Naive thymus-derived CD4-positive, alpha-beta T cell (primary cell): ENCODE measurements around the gene UBE2D3. TPM values are rescaled to one million over a fixed set of nuclear protein-coding genes. Genes with fewer than 3 reads are reported as not detected.
"Not testable (repeated sequence)": the region's sequence is repeated elsewhere in the genome, so short reads cannot be mapped to it uniquely, and the experiment has no call there.

Source experiments
- ATAC-seq: fragments of 150-1000 bp; cut with Tn5 transposase; 2 replicates; pipeline ENCODE4 v1.10.0; 2021; ENCODE audit warnings: mild to moderate bottlenecking, moderate library complexity
- CTCF ChIA-PET: fragments of 350-600 bp; sonication (Branson Sonifier 250); formaldehyde crosslinking; loops from one replicate; lab custom pipeline; 2021; ENCODE audit warnings: antibody characterized with exemption; lab: Charles Lee
- POLR2A ChIA-PET: fragments of 350-600 bp; sonication (Branson Sonifier 250); formaldehyde crosslinking; loops from one replicate; lab custom pipeline; 2021; ENCODE audit warnings: antibody characterized with exemption, inconsistent platforms; lab: Charles Lee
- DNase-seq, 9 donors: peaks; one replicate each; pipeline versions ENCODE4 v3.0.0 to v3.0.0-alpha.2; 2020 to 2022; ENCODE audit warnings: mixed read lengths in 1 of 9
- H3K27ac ChIP-seq: one replicate; pipeline ENCODE4 v1.7.0; 2013; ENCODE audit warnings: mild to moderate bottlenecking, low read depth, low read length, moderate library complexity
- H3K27me3 ChIP-seq, 2 donors: one replicate each; pipeline ENCODE4 v1.7.0; 2013; ENCODE audit warnings: low read length in 2 of 2, mild to moderate bottlenecking in 2 of 2, moderate library complexity in 2 of 2; ENCODE audit not compliant: control insufficient read depth in 2 of 2, insufficient read depth in 2 of 2
- H3K36me3 ChIP-seq, 3 experiments: 1 replicate in 2 of 3; 2 replicates in 1 of 3; pipeline ENCODE4 v1.7.0; 2013; ENCODE audit warnings: low read length in 3 of 3, mild to moderate bottlenecking in 3 of 3, moderate library complexity in 1 of 3; ENCODE audit not compliant: insufficient read depth in 3 of 3, control insufficient read depth in 2 of 3
- H3K4me1 ChIP-seq, 2 donors: one replicate each; pipeline ENCODE4 v1.7.0; 2013; ENCODE audit warnings: low read length in 2 of 2, mild to moderate bottlenecking in 2 of 2, moderate library complexity in 1 of 2; ENCODE audit not compliant: control insufficient read depth in 2 of 2, insufficient read depth in 2 of 2
- H3K4me3 ChIP-seq: 2 replicates; pipeline ENCODE4 v1.7.0; 2013; ENCODE audit warnings: mild to moderate bottlenecking, low read length
- H3K9me3 ChIP-seq, 3 experiments: 1 replicate in 2 of 3; 2 replicates in 1 of 3; pipeline ENCODE4 v1.7.0; 2013; ENCODE audit warnings: low read length in 3 of 3; ENCODE audit not compliant: control insufficient read depth in 2 of 3
- H3K27ac Mint-ChIP-seq, 9 donors: one replicate each; pipeline ENCODE4 v1.8.0; 2020 to 2022; ENCODE audit warnings: mixed read lengths in 9 of 9, mild to moderate bottlenecking in 8 of 9, moderate library complexity in 5 of 9, inconsistent platforms in 2 of 9
- H3K27me3 Mint-ChIP-seq, 5 donors: one replicate each; pipeline ENCODE4 v1.8.0; 2021 to 2022; ENCODE audit warnings: mixed read lengths in 5 of 5, mild to moderate bottlenecking in 1 of 5
- H3K36me3 Mint-ChIP-seq, 5 donors: one replicate each; pipeline ENCODE4 v1.8.0; 2020 to 2022; ENCODE audit warnings: mixed read lengths in 5 of 5, mild to moderate bottlenecking in 3 of 5, inconsistent platforms in 1 of 5
- H3K4me1 Mint-ChIP-seq, 7 donors: one replicate each; pipeline ENCODE4 v1.8.0; 2020 to 2022; ENCODE audit warnings: mixed read lengths in 7 of 7, mild to moderate bottlenecking in 3 of 7, inconsistent platforms in 1 of 7
- H3K4me3 Mint-ChIP-seq, 10 donors: one replicate each; pipeline ENCODE4 v1.8.0; 2020 to 2022; ENCODE audit warnings: mild to moderate bottlenecking in 10 of 10, mixed read lengths in 10 of 10, moderate library complexity in 6 of 10, inconsistent platforms in 2 of 10
- H3K9me3 Mint-ChIP-seq, 11 donors: one replicate each; pipeline ENCODE4 v1.8.0; 2020 to 2022; ENCODE audit warnings: mixed read lengths in 11 of 11, mild to moderate bottlenecking in 4 of 11, inconsistent platforms in 1 of 11, moderate library complexity in 1 of 11
- intact Hi-C, 2 donors: fragments of 100-400 bp; cut with micrococcal nuclease; formaldehyde crosslinking; loops; one replicate each; pipeline ENCODE4 v1.15.1; 2023
- polyA plus RNA-seq, 2 donors: library from polyadenylated mRNA; unstranded; fragments of 300-500 nt; fragmentation: Illumina TruSeq; gene quantifications; one replicate each; pipeline ENCODE4 v1.2.3, GENCODE V29; 2021
- total RNA-seq, 6 experiments: library from RNA in 5 of 6; stranded (reverse) in 5 of 6; gene quantifications; 1 replicate in 5 of 6; 2 replicates in 1 of 6; pipeline ENCODE4 v1.2.3 and lab custom pipeline; 2021 to 2026

The UBE2D3 gene
- total and polyA plus RNA-seq, 7 experiments from 2014 or later = 314 to 556 (median 413) TPM

GRCh38 chr4:102867278-102868152 lies 40.2 kb upstream of the UBE2D3 start:
- Mint-ChIP-seq H3K4me3 (peak overlapping the region; percentile 88 to 100 (median 96)), H3K4me1 (peaks cover 24 to 78% (median 65%) of the 10 kb centered on the region in 7 donors), H3K27me3 (no peaks in the 10 kb centered on the region), H3K9me3 (peaks cover 0 to 14% (median 0%) of the 10 kb centered on the region in 11 donors), H3K27ac (peak overlapping the region; percentile 97 to 100 (median 98)), H3K36me3 (peaks cover 0 to 29% (median 4%) of the 10 kb centered on the region in 5 donors)
- H3K27ac ChIP-seq = peak overlapping the region; percentile 99
- CTCF ChIA-PET = no interaction called here
- H3K27me3 ChIP-seq = no peaks in the 10 kb centered on the region
- POLR2A ChIA-PET = interaction anchor here (0.8 to 4.4 kb wide), 9 partner anchors 40 to 523 kb away, joined by 3 to 173 read pairs (median 6); partner anchors contain the start of genes MANBA, SLC39A8, SLC9B2 and UBE2D3
- H3K36me3 ChIP-seq = no peaks in the 10 kb centered on the region
- DNase-seq = peak in 1 of 9 donors; percentile 5
- no peak for ATAC-seq
- intact Hi-C loops = loop anchor here (1.0 to 5.0 kb wide), 16 partner anchors 40 to 1521 kb away; partner anchors contain the start of genes BDH2 (in 2 of the 2), CENPE (in 2 of the 2), PPP3CA (in 2 of the 2) and SLC9B2 (in 2 of the 2)
- peak overlapping the region; percentile 95 for H3K4me3 ChIP-seq
- H3K9me3 ChIP-seq = no peaks in the 10 kb centered on the region
- H3K4me1 ChIP-seq = peaks cover 16 to 28% of the 10 kb centered on the region in 2 donors

DNA sequence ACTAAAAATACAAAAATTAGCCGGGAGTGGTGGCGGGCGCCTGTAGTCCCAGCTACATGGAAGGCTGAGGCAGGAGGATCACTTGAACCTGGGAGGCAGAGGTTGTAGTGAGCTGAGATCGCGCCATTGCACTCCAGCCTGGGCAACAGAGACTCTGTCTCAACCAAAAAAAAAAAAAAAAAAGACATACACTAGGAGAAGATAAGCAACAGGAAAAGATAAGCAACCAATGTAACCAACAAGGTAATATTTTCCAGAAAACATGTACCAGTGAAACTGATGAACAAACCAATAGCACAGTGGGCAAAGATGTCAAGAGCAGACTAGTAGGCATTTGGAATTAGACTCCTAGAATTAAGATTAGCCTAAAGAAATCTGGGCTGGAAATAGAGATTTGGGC lies 38.0 kb upstream of the UBE2D3 start:
- H3K27ac ChIP-seq, CTCF ChIA-PET, H3K27me3 ChIP-seq, ATAC-seq, H3K27me3 Mint-ChIP-seq, H3K9me3 ChIP-seq, H3K4me3 ChIP-seq, DNase-seq, H3K36me3 ChIP-seq: not testable (repeated sequence)
- Mint-ChIP-seq H3K27ac (peak overlapping the region in 6 of 9 donors; percentile 58 to 99 (median 70)), H3K36me3 (peaks cover 3 to 42% (median 8%) of the 10 kb centered on the region in 5 donors), H3K9me3 (peaks cover 0 to 18% (median 4%) of the 10 kb centered on the region in 11 donors), H3K4me3 (peak overlapping the region; percentile 9 to 100 (median 25)), H3K4me1 (peaks cover 24 to 64% (median 52%) of the 10 kb centered on the region in 7 donors)
- H3K4me1 ChIP-seq = peaks cover 16 to 21% of the 10 kb centered on the region in 2 donors
- POLR2A ChIA-PET = interaction anchor here (0.6 to 1.1 kb wide), 4 partner anchors 37 to 1517 kb away, joined by 3 to 4 read pairs (median 3); partner anchors contain the start of gene MANBA
- intact Hi-C loops = loop anchor here (5.0 kb wide), 2 partner anchors 212 to 268 kb away; partner anchors contain the start of gene SLC9B2 (in 1 of the 2)

DNA sequence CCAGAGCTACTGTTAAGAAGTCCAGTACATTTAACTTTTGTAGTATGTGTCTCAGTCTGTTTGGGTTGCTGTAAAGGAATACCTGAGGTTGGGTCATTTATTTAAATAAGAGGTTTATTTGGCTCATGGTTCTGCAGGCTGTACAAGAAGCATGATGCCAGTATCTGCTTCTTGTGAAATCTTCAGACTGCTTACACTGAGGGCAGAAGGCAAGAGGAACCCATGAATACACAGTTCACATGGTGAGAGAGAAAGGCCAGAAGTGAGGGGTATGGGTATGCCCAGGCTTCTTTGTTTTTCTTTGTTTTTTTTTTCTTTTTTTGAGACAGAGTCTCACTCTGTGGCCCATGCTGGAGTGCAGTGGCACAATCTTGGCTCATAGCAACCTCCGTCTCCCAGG lies 35.4 kb upstream of the UBE2D3 start:
- POLR2A ChIA-PET = interaction anchor here (0.7 to 1.0 kb wide), 2 partner anchors 35 to 142 kb away, joined by 3 to 5 read pairs; partner anchors contain the start of gene UBE2D3
- Mint-ChIP-seq H3K27me3 (no peaks in the 10 kb centered on the region), H3K9me3 (peaks cover 6 to 31% (median 19%) of the 10 kb centered on the region in 11 donors), H3K27ac (no peak overlapping the region), H3K4me3 (no peak overlapping the region), H3K36me3 (peaks cover 18 to 58% (median 22%) of the 10 kb centered on the region in 5 donors), H3K4me1 (peaks cover 16 to 42% (median 41%) of the 10 kb centered on the region in 7 donors)
- H3K27me3 ChIP-seq = no peaks in the 10 kb centered on the region
- peaks cover 0 to 10% (median 0%) of the 10 kb centered on the region in 3 experiments for H3K9me3 ChIP-seq
- intact Hi-C loops = loop anchor here in 1 of 2 donors (1.0 kb wide), 1 partner anchor 27 kb away; no protein-coding TSS in a partner anchor
- no peak overlapping the region for H3K4me3 ChIP-seq
- DNase-seq = no peak
- ATAC-seq = no peak
- no peak overlapping the region for H3K27ac ChIP-seq
- no peaks in the 10 kb centered on the region for H3K36me3 ChIP-seq
- CTCF ChIA-PET = no interaction called here
- peaks cover 8 to 10% of the 10 kb centered on the region in 2 donors for H3K4me1 ChIP-seq

DNA sequence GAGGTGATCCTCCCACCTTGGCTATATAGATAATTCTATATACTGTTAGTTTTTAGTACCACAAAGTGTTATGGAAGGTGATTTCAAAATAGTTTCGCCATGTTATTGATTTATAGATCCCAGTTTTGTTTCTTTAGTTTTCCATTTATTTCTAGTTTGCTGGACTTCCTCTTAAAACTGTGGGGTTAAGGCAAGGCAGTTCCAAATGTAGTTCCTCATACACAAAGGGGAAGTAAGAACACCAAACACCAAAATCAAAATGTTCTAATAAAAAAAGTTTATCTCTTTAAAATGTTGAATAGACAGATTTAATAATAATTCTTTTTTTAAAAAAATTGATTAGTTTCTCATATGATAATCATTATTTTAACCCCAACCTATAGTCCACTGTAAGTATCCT lies 34.7 kb upstream of the UBE2D3 start:
- Histone ChIP-seq H3K4me1 (peaks cover 4 to 5% of the 10 kb centered on the region in 2 donors), H3K4me3 (no peak overlapping the region), H3K36me3 (no peaks in the 10 kb centered on the region), H3K27ac (no peak overlapping the region), H3K27me3 (no peaks in the 10 kb centered on the region), H3K9me3 (peaks cover 0 to 10% (median 0%) of the 10 kb centered on the region in 3 experiments)
- Mint-ChIP-seq H3K4me3 (no peak overlapping the region), H3K36me3 (peaks cover 18 to 58% (median 22%) of the 10 kb centered on the region in 5 donors), H3K27ac (no peak overlapping the region), H3K4me1 (peaks cover 16 to 35% (median 34%) of the 10 kb centered on the region in 7 donors), H3K27me3 (no peaks in the 10 kb centered on the region), H3K9me3 (peaks cover 6 to 31% (median 19%) of the 10 kb centered on the region in 11 donors)
- CTCF ChIA-PET = no interaction called here
- intact Hi-C loops = loop anchor here in 1 of 2 donors (1.0 kb wide), 1 partner anchor 27 kb away; no protein-coding TSS in a partner anchor
- POLR2A ChIA-PET = interaction anchor here (1.0 kb wide), 1 partner anchor 34 kb away, joined by 5 read pairs; the partner anchor contains the start of gene UBE2D3
- ATAC-seq (peak; percentile 38), DNase-seq (no peak)

DNA sequence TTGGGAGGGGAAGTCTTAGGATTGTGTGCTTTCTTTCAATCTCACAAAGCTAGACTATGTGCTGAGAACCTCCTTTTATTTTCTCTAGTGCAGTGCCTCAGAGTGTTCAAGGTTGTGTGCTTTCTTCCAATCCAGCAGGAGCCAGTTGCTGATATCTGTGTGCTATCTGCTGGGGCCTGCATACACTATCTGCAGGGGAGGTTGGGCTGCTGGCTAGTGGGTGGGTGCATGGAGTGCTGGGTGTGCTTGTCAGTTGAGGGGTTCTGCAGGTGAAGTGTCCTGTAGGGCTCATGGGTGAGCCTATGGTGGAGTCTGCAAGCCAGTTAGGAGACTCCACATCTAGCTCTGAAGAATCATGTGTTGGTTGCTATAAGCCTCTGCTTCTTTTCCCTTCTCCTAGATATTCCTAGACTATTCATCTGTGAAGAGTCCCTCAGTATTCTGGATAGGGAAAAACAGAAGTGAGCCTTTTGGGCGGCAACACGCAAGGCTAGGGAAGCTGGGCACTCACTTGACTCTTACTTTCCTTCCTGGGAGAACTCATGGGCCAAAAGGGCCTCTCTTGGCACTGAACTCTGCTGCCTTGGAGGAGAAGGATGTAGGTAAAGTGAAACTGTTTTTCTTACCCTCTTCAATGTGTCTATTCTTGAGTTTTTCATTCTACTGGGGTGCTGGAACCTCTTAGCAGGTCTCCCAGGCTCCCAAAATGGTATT lies 33.4 kb upstream of the UBE2D3 start:
- no peak overlapping the region for H3K4me3 ChIP-seq
- H3K27ac ChIP-seq = no peak overlapping the region
- Mint-ChIP-seq H3K4me1 (peaks cover 15 to 23% (median 22%) of the 10 kb centered on the region in 7 donors), H3K4me3 (no peak overlapping the region), H3K36me3 (peaks cover 18 to 58% (median 22%) of the 10 kb centered on the region in 5 donors), H3K9me3 (peaks cover 6 to 31% (median 19%) of the 10 kb centered on the region in 11 donors), H3K27me3 (no peaks in the 10 kb centered on the region), H3K27ac (no peak overlapping the region)
- H3K36me3 ChIP-seq = no peaks in the 10 kb centered on the region
- H3K27me3 ChIP-seq = no peaks in the 10 kb centered on the region
- H3K9me3 ChIP-seq = peaks cover 0 to 10% (median 0%) of the 10 kb centered on the region in 3 experiments
- no peak for ATAC-seq
- no peak for DNase-seq
- CTCF ChIA-PET = no interaction called here
- POLR2A ChIA-PET = interaction anchor here (0.5 to 1.1 kb wide), 5 partner anchors 8 to 1703 kb away, joined by 3 read pairs; no protein-coding TSS in a partner anchor
- peaks cover 0 to 5% of the 10 kb centered on the region in 2 donors for H3K4me1 ChIP-seq
- intact Hi-C loops = no loop called here
